ENCODE measurements around the gene CPLANE1.

- TF ChIP-seq POLR2A (IDR thresholded peaks at IDR 0.05; ENCODE audit: low read depth), result no peak
- no peak for TF ChIP-seq EP300 (IDR thresholded peaks at IDR 0.05)
- no peak for TF ChIP-seq POLR2AphosphoS5 (IDR thresholded peaks at IDR 0.05)
Observed at GRCh38 chr5:37207802-37208201, 41.4 kb downstream of the CPLANE1 start.
